ENCODE measurements around the gene DNAAF5.

GRCh38 chr7:725223-726005 lies 1.1 kb upstream of the DNAAF5 start:
- no peak for TF ChIP-seq CTCF (IDR thresholded peaks at IDR 0.05)
- no peak for TF ChIP-seq POLR2A (IDR thresholded peaks at IDR 0.05)
